G401.6 (cell line): Measurements from ENCODE around the gene NFYC.

Experiments used
- FAIRE-seq: peaks from 2 replicates; lab custom pipeline; 2012; peaks lifted over from hg19 to GRCh38; lab: Jason Lieb, UNC

The NFYC gene

DNA sequence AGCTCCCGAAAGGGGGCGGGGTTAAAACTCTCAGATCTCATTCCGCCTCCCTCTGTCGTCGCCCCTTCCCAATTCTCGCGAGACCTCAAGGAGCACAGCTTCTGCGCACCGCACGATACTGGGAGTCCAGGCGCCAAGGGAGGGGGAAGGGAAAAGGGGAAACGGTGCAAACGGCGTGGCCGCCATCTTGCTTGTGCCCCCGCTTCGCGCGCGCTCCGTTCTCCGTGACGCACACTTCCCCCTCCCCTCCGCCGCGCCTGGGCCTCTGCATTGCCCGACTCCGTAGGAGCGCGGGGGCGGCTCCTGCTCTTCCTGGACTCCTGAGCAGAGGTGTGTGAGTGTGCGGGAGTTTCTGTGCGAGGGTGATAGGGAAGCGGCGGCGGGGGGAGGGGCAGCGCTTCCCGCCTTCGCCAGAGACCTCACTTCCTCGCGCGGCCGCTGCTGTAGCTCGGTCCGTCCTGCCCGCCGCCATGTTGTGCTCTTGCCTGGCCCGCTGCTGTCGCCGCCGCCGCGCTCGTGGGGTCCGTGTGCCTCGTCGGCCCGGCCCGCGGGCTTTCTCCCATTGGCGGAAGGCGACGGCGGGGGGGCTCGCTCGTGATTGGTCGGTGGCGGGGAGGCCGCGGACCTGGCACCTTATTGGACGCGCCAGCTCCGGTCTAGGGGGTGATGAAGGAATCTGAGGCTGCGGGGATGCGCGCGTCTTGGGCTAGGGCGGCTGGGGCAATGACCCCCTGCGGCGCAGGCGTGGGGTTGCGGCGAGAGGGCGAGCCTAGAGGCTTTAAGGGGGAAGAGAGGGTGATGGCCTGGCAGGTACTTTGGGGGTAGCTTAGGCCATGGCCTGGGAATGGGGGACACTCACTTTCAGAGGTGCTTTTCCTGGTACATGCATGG lies at the start of gene NFYC:
NFYC (plus strand) TSS at position 167 of the 891 bp plus-strand sequence. CDS start 47,140 bp downstream, outside the sequence.
- FAIRE-seq = peak; percentile 93

GRCh38 chr1:40645118-40645680 lies 46.3 kb upstream of the NFYC start:
- no peak for FAIRE-seq

GRCh38 chr1:40646315-40646714 lies 45.2 kb upstream of the NFYC start:
- no peak for FAIRE-seq

- no peak for FAIRE-seq
These were observed 43.3 kb upstream of the NFYC start for GRCh38 chr1:40648200-40648599.

DNA sequence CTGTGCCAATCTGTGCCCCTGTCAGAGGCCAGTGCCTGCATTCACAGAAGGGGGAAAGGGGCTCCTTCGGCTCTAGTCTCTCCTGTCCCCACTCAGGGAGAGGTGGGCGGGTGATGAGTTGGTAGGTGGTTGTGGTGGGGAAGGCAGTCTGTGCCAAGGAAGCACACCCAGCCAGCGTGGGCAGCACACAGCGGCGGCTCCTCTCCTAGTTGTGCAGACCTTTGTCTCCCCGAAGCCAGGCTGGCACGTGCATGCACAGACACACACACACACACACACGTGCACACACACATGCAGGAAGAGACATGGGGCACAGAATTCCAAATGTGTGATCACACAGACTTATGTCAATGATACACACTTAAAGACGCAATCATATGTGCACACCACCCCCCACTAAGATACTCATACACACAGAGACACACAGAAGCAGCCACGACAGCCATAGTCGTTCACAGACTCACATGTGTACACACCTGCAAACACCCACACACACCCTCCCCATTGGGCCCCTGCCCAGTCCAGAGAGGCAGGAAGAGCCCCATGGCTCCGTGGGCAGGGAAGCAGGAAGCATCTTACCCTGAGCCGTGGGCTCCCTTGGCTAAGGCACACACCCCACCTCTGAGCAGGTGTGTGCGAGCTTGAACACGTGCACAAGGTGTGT lies 42.4 kb upstream of the NFYC start:
- no peak for FAIRE-seq

GRCh38 chr1:40649592-40649930 lies 41.9 kb upstream of the NFYC start:
- FAIRE-seq = no peak

- no peak for FAIRE-seq
These were observed 41.4 kb upstream of the NFYC start for GRCh38 chr1:40650075-40650474.

DNA sequence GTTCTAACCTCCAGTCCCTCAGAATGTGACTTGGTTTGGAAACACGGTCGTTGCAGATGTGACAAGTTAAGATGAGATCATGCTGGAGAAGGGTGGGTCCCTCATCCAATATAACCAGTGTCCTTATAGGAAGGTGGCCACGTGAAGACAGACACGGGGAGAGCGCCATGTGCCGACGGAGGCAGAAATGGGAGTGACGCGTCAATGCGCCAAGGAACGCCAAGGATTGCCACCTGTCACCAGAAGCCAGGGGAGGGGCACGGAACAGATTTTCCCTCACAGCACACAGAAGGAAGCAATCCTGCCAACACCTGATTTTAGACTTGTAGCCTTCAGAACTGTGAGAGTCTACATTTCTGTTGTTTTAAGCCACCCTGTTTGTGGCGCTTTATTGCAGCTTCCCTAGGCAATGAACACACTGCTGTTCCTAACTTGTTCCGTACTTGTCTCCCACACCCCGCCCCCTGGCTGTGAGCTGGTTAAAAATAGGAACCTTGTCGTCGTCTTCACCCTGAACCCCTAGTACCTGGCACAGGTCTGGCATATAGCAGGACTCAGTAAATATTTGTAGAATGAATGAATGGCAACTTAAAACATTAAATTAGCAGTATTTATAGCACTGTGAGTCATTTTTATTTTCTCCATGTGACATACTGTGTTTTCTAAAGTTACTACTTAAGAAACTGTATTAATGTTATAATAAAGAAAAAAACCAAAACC lies 40.2 kb upstream of the NFYC start:
- FAIRE-seq = no peak

- FAIRE-seq = no peak
These were observed 39.0 kb upstream of the NFYC start for GRCh38 chr1:40652468-40652867.

DNA sequence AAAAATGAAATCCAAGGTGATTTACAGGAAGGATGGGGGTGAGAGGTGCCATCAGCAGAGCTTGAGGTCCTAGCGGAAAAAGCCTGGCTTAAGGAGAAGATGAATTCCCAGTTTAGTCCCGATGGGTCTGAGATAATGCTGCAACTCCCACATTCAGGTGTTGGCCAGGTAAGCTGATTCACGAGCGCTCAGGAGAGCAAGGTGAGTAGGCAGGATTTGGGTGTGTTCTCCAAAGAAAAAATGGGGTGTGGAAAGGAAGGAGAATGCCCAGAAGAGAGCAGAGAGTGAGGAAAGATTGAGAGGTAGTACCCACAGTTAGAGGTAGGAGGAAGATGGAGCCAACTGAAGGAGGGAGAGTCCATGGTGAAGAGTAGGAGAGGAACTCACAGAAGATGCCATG lies 38.5 kb upstream of the NFYC start:
- FAIRE-seq = no peak

GRCh38 chr1:40653851-40654537 lies 37.5 kb upstream of the NFYC start:
- FAIRE-seq = no peak

DNA sequence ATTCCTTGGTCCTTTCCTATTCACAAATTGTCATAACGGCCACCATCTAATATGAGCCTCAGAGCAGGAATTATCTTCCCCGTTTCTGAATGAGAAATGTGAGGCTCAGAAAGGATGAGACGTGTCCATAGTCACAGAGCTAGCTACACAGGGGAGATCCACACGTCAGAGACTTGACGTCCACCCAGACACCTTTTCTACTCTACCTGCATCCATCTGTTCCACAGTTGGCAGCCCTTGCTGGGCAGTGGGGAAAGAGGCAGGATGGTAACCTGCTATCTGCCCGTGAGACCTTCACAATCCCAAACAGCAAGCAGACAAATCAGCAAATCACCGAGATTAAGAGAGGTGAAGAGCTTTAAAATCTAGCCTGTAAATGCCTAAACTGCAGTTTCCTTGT lies 34.5 kb upstream of the NFYC start:
- FAIRE-seq = no peak

DNA sequence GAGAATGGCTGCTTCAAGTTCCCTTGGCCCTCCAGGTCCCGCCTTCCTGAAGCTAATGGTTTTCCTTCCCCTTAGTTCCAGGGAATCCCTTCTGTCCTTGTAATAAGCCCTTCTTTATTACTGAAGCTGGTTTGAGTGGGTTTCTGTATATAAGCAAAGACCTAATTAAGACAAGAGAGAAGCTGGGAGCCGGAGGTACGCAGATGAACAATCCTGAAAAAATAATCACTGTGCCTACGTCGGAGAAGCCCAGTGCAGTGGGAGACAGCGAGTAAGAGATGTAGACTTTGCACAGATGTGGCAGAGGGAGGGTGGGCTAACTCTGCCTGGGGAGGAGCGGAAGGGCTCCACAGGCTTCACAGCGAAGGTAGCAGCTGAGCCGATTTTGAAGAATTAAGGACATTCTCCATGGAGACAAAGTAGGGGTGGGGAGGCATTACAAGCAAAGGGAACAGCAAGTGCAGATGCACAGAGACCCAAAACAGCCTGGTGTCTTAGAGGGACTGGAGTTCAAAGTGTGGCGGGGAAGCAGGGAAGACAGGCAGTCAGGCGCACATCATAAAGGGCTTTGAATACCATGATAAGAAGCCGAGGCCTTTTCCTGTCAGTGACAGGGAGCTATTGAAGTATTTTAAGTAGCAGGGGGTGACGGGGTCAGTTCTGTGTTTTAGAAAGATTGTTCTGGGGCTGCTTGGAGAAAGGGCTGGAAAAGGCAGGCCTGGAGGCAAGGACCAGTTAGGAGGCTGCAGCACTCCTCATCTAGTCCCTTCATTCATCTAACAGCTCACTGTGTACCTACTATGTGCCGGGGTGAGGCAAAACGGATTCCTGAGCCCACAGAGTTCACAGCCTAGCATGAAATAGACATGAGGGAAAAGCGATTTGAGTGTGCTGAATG lies 32.5 kb upstream of the NFYC start:
- FAIRE-seq = no peak

GRCh38 chr1:40659649-40659947 lies 31.9 kb upstream of the NFYC start:
- no peak for FAIRE-seq

- no peak for FAIRE-seq
These were observed 29.8 kb upstream of the NFYC start for GRCh38 chr1:40661678-40662077.

DNA sequence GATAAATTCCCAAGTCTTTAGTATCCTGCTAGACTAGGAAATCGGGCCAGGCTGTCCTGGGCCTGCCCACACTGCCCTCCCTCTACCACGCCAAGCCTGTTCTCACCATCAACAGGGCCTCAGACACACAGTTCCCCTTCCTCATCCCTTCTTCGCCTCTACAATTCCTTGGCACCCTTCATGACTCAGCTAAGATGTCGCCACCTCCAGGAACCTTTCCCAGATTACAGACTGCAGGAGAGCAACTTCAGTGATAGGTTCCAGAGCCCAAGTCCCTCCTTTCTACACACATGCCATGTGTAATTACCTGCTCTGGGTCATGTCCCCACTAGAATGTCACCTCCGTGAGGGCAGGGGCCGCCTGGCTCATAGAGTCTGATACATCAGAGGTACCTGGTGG lies 29.4 kb upstream of the NFYC start:
- FAIRE-seq = no peak

GRCh38 chr1:40662864-40663263 lies 28.6 kb upstream of the NFYC start:
- FAIRE-seq = no peak

DNA sequence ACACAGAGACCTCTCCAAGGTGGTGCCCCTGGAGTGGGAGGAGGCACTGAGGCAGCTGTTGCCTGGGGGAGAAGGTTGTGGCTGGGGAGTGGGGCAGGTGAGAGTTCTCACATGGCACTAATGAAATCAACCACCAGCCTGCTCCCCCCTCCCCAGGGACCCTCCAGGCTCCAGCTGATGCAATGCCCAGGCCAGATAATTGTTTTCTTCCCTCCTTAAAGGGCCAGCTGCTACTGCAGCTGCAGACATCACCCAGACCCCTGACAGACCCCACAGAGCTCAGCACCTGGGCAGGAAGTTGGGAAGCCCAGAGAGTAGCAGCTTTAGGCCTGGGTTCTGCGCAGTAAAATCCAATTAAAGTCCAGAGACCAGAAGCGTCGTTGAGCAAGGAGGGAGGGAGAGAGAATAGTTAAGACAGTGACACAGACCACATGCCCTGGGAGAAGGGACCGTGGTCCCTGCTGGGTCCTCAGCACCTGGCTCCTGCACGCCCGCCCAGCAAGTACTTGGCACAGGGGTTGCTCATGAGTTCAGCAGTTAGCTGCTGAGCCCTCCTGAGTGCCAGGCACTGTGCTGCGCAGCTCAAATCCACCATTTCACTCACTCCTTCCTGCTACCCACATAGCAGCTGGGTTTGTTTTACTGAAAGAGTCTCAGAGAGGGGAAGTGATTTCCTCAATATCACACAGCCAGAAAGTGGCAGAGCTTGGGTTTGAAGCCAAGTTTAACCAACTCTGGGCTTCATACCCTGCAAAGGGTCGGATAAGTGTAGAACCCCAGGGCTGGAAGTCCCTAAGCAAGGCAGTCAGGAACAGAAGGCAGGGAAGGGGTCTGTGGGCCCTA lies 28.0 kb upstream of the NFYC start:
- no peak for FAIRE-seq

GRCh38 chr1:40664167-40664537 lies 27.4 kb upstream of the NFYC start:
- no peak for FAIRE-seq

GRCh38 chr1:40664791-40665190 lies 26.7 kb upstream of the NFYC start:
- no peak for FAIRE-seq
